Femur (tissue), 1 donor: ENCODE measurements around the gene NUP210L.
"Not testable (repeated sequence)": the region's sequence is repeated elsewhere in the genome, so short reads cannot be mapped to it uniquely, and the experiment has no call there.

Source experiments
- DNase-seq: peaks from one replicate; pipeline ENCODE4 v3.0.0-alpha.2; 2017

The NUP210L gene

GRCh38 chr1:154094411-154094810, 60.5 kb downstream of the NUP210L start:
- DNase-seq: no peak

GRCh38 chr1:154093699-154094098, 61.2 kb downstream of the NUP210L start:
- no peak for DNase-seq

DNA sequence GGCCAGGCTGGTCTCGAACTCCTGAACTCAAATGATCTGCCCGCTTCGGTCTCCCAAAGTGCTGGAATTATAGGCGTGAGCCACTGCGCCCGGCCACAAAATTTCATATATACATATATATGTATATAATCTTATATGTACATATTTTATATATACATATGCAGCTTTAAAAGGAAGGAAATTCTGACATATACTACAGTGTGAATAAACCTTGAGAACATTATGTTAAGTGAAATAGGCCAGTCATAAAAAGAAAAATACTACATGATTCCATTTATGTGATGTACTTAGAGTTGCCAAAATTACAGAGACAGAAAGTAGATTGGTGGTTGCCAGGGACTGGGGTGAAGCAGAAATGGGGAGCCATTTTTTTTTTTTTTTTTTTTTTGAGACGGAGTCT, 63.2 kb downstream of the NUP210L start:
- DNase-seq: no peak

GRCh38 chr1:154087574-154087973, 67.3 kb downstream of the NUP210L start:
- no peak for DNase-seq

DNA sequence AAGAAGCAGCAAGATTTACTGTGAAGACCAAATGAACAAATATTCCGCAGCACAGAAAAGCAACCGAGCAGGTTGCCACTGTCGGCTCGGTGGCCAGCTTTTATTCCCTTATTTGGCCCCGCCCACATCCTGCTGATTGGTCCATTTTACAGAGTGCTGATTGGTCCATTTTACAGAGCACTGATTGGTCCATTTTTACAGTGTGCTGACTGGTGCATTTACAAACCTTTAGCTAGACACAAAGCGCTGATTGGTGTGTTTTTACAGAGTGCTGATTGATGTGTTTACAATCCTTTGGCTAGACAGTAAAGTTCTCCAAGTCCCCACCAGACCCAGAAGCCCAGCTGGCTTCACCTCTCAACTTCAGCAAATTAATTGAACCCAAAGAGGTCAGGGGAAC, 71.8 kb downstream of the NUP210L start:
- not testable (repeated sequence) for DNase-seq

DNA sequence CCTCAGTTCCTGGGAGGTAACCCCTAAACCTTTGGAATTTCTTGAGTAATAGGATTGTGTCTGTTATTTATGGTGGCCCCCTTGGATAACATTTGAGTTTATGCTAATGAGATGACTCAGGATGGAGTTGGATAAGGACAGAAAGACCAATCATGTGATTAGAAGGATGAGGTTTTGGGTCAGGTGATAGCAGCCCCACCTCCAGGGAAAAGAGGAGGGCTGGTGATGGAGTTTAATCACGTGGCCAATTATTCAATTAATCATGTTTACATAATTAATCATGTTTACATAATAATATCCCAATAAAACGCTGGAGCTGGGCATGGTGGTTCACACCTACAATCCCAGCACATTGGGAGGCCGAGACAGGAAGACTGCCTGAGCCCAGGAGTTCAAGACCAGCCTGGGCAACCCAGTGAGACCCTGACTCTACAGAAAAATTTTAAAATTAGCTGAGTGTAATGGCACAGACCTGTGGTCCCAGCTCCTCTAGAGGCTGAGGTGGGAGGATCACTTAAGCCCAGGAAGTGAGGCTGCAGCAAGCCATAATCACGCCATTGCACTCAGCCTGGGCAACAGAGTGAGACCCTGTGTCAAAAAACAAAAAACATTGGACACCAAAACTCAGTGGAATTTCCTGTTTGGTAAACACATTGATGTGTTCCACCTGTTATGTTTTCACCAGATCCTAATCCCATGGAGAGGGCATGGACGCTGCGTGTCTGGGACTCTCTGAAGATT, 73.3 kb downstream of the NUP210L start:
- no peak for DNase-seq

- no peak for DNase-seq
Observed at GRCh38 chr1:154076413-154076812, 78.5 kb downstream of the NUP210L start.

DNA sequence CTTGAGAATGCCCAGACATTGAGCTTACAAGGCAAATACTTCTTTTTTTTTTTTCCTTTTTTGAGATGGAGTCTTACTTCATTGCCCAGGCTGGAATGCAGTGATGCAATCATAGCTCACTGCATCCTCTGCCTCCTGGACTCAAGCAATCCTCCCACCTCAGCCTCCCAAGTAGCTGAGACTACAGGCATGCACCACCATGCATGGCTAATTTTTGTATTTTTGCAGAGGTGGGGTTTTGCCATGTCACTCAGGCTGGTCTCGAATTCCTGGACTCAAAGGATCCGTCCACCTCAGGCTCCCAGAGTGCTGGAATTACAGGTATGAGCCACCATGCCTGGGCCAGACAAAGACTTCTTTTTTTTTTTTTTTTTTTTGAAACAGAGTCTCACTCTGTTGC, 79.1 kb downstream of the NUP210L start:
- no peak for DNase-seq

GRCh38 chr1:154062309-154062708, 92.6 kb downstream of the NUP210L start:
- no peak for DNase-seq

GRCh38 chr1:154047436-154047835, 107.4 kb downstream of the NUP210L start:
- not testable (repeated sequence) for DNase-seq

DNA sequence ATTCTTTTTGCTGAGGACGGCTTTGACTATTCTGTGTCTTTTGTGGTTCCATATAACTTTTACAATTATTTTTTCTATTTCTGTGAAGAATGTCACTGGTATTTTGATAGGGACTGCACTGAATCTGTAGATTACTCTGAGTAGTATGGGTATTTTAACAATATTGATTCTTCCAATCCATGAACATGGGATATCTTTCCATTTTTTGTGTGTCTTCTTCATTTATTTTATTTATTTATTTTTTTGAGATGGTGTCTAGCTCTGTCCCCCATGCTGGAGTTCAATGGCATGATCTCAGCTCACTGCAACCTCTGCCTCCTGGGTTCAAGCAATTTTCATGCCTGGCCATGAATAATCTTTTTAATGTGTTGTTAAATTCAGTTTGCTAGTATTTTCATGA, 121.2 kb downstream of the NUP210L start:
- not testable (repeated sequence) for DNase-seq

DNA sequence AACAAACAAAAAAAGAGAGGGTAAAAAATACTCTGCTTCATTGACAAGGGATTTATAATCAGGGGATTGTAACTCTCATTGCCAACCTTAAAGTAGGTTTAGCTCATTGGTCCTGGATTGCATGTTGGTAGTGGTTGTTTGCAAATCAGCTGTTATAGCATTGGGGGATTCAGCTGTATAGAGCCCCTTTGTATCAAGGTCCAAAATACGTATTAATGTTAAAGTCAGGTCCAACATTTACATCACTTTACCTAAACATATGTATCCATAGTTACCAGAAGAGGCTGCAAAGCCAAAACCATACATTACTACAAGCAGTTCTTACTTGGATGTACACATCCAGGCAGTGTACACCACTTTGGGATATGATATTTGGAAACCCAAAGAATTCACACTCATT, 134.9 kb downstream of the NUP210L start:
- DNase-seq: no peak

GRCh38 chr1:154019269-154019668, 135.6 kb downstream of the NUP210L start:
- no peak for DNase-seq

- no peak for DNase-seq
Observed at GRCh38 chr1:154014154-154014907, 140.5 kb downstream of the NUP210L start.

DNA sequence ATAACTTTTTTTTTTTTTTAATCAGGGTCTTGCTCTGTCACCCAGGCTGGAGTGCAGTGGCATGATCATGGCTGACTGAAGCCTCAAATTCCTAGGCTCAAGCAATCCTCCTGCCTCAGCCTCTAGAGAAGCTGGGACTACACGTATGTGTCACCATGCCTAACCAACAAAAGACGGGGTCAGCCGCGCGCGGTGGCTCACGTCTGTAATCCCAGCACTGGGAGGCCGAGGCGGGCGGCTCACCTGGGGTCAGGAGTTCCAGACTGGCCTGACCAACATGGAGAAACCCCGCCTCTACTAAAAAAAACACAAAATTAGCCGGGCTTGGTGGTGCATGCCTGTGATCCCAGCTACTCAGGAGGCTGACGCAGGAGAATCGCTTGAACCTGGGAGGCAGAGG, 142.3 kb downstream of the NUP210L start:
- not testable (repeated sequence) for DNase-seq

DNA sequence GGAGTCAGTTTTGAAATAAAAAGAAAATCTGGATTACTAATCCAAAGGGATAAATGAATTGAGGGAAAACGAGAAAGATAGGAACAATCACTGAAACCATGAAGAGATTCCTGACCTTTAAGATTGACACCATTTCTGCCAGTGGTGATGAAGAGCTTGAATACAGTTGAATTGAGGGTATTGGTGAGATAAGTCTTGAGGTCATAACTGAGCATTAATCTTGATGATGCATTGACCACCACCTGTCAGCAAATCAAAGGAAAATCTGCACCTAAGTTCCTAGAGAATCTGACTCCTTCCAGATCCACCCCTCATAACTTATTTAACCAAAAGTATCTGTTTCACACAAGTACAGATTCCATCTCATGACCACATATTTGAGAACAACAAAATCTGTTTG, 142.7 kb downstream of the NUP210L start:
- DNase-seq: no peak

GRCh38 chr1:154006136-154006535, 148.7 kb downstream of the NUP210L start:
- DNase-seq: no peak

DNA sequence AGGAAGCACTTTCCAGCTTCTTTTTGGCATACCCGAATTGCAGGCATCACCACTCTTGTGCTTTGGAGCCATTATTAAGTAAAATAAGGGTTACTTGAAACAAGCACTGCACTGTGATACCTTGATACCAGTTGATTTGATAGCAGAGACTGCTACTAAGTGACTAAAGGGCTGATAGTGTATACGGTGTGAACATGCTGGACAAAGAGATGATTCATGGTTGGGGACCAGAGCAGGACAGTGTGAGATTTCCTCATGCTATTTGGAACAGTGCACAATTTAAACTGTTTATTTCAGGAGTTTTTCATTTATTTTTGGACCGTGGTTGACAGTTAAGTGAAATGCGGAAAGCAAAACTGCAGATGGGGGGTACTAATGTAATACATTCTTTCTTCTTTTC, 154.5 kb downstream of the NUP210L start:
- no peak for DNase-seq

- DNase-seq: not testable (repeated sequence)
Observed at GRCh38 chr1:153996882-153997281, 158.0 kb downstream of the NUP210L start.

- DNase-seq: no peak
Observed at GRCh38 chr1:153995640-153996039, 159.2 kb downstream of the NUP210L start.

- no peak for DNase-seq
Observed at GRCh38 chr1:153995202-153995601, 159.7 kb downstream of the NUP210L start.

- no peak for DNase-seq
Observed at GRCh38 chr1:153991806-153992205, 163.1 kb downstream of the NUP210L start.

DNA sequence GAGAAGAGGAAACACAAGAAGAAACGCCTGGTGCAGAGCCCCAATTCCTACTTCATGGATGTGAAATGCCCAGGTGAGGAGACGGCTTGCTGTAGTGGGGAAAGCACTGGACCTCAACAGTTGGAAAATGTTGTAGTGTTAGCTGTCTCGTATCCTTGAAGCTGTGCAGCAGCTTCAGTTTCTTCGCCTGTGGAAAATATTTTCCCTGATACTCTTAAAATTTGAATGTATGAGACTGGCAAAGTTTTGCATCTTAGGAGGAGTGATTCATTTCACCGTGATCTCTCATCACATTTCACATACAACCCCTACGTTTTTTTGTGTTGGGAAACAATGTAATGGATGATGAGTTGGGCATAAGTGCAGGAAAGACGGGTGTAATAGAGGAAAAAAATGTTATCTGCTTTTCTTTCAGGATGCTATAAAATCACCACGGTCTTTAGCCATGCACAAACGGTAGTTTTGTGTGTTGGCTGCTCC, 163.7 kb downstream of the NUP210L start:
- no peak for DNase-seq

DNA sequence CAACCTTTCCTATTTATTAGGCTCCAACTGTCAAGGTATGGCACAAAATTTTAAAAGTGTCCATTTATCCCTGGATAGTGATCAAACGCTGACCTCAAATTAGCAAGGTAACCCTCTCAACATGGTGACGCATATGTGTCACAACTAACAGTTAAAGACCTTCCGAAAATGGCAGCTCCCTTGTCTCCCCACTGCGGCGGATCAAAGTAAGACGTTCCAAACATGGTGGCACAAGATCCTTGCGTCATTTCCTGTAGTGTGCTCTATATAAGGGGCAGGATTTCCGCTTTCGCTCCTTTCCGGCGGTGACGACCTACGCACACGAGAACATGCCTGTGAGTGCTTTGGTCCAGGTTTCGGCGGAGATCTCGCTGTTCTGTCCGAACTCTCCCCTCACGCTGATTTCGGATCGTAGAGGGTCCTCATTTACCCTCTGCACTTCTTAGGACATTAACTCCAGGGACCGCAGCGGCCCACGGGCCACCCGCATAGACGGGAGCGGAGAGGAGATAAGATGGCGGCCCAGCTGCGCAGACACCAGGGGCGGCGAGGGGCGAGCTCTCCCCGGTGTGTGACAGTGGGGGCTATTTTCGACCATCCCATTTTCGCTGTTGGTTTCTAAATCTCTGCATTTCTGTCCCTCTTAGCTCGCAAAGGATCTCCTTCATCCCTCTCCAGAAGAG, 164.3 kb downstream of the NUP210L start, which contains the start of gene RPS27:
Gene RPS27, plus strand, starts transcription at position 295 of the 683 bp plus-strand sequence. Its CDS starts 35 bp downstream, at position 330.
- DNase-seq: peak; percentile 96
